NCI-H1694 treated with DMSO at 0.1 percent for 48 hours (cell line): ENCODE results near the gene MRPL32.

Experiments used
- DNase-seq: peaks from one replicate; lab custom pipeline; 2025; lab: John Stamatoyannopoulos, UW

The MRPL32 gene

DNA sequence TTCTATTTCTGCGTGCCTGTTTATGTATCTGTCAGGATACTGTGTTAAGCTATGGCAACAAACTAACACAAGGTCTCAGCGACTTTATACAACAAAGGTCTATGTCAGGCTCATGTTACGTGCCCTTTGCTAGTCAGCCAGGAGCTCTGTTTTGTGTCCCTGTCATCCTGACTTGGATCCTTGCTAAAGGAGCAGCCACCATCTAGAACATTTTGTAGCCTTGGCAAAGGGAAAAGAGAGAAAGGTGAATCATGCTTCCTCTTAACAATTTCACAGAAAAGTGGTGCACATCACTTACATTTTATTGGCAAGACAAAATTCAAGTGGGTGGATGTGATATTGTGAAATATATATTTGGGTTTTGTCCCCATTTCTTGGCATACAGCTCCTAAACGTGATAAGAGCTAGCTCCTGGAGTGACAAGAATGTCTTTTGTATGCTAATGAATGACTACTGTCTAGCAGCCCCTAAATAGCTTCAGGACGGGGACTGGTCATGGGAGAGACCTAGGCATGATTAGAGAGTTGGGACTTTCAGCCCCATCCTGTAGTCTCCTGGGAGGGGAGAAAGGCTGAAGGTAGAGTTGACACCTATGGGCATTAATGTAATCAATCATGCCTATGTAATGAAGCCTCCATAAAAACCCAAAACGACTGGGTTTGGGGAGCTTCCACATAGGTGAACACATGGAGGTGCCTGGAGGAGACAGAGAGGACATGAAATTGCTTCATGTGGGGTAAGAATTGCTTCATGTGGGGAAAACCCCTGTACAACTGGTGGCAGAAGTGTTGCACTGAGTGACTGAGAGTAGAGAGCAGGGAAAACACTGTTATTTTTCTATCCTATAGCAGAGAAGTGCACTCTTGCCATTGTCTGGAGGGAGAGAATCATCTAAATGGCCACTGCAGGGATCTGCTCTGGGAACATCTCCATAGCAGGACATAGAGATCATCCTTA, 33.0 kb downstream of the MRPL32 start:
- DNase-seq: no peak

- DNase-seq: no peak
These were observed 35.2 kb downstream of the MRPL32 start for GRCh38 chr7:42967391-42967790.

GRCh38 chr7:42972699-42973500, 40.7 kb downstream of the MRPL32 start:
- no peak for DNase-seq

DNA sequence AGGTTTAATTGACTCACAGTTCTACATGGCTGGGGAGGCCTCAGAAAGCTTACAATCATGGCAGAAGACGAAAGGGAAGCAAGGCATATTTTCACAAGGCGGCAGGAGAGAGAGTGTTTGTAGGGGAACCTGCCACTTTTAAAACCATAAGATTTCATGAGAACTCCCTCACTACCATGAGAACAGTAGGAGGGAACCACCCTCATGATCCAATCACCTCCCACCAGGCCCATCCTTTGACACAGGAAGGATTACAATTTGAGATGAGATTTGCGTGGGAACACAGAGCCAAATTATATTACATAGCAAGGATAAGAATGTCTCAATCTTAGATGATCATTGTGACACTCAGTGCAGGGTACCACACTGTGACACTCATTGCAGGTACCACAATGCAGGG, 44.2 kb downstream of the MRPL32 start:
- DNase-seq: no peak

GRCh38 chr7:42978496-42978895, 46.3 kb downstream of the MRPL32 start:
- DNase-seq: no peak

DNA sequence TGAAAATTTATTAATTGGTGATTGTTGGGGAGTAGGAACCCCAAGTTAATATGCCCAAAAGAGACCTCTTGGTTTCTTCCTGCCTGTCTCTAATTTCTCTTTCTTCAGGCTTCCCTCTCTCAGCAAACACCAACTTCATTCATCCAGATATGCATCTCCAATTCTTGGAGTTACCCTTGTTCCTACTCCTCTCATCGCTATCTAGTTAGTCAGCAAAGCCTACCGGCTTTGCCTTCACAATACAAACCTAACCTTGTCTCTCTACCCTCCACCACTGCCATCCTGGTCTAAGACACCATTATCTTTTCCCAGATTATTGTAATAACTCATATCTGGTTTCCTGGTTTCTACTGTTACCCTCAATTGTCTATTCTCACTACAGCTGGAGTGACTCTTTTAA, 47.9 kb downstream of the MRPL32 start:
- no peak for DNase-seq

- no peak for DNase-seq
These were observed 48.3 kb downstream of the MRPL32 start for GRCh38 chr7:42980514-42980913.

- no peak for DNase-seq
These were observed 49.4 kb downstream of the MRPL32 start for GRCh38 chr7:42981601-42982000.

DNA sequence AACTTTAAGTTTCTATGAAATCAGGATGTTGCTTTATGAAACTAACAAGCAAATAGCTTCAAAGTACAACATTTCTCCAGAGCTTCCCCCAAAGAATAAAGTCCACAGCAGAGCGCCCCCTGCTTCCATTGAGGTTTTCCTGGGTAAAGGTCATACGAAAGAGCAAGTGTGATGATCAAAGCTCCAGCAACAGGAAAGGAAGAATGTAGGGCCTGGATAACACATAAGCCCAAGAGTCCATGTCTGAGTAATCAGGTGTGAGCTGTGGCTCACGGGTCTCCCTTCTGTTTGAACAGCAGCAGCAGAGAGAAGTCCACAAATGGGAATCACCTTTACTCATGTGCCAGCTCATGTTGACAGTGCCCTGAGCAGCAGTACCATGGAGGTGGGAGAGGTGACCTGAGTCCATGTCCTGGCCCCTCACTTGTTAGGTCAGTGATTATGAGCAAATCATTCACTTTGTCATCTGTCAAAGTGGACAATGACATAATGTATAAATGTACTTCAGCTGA, 50.5 kb downstream of the MRPL32 start:
- no peak for DNase-seq

GRCh38 chr7:42984137-42984536, 52.0 kb downstream of the MRPL32 start:
- no peak for DNase-seq

- DNase-seq: no peak
These were observed 54.0 kb downstream of the MRPL32 start for GRCh38 chr7:42986213-42986612.

DNA sequence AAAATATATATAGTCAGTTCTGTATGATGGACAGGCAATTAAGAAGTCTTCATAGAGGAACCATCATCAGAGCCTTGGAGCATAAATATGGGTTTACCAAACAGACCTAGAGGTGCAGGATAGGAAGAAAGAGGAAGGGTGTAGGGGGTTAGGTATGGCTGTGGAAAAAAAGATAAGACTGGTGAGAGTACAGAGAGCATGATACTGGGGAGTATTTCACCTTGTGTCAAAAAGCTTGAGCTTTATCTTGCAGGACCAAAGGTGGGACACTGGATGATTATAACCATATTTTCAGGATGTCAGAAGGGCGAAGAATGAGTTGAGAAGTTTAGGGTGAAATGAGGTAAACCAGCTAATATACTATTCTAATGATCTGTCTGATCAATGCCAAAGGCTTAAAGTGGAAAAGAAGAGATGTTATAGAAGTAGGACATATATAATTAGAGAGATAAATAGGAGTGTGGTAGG, 54.6 kb downstream of the MRPL32 start:
- DNase-seq: no peak
